Jurkat, Clone E6-1 (cell line): Measurements from ENCODE around the gene CAPN10. TPM values are rescaled to one million over a fixed set of nuclear protein-coding genes. Genes with fewer than 3 reads are reported as not detected.
"Not testable (repeated sequence)": the region's sequence is repeated elsewhere in the genome, so short reads cannot be mapped to it uniquely, and the experiment has no call there.

Experiments used
- DNase-seq: peaks from one replicate; pipeline ENCODE4 v3.0.0-alpha.2; 2011; ENCODE audit warnings: low read depth, low spot score
- H3K4me3 ChIP-seq: 2 replicates; pipeline ENCODE4 v1.5.1; 2011; ENCODE audit warnings: mild to moderate bottlenecking, low read length, control low read depth, moderate library complexity
- polyA plus RNA-seq: library from polyadenylated mRNA; unstranded; fragments of >200 nt; gene quantifications from one replicate; pipeline ENCODE4 v1.2.1, GENCODE V29; 2012; ENCODE audit warnings: missing spikeins; ENCODE audit not compliant: insufficient read length, insufficient read depth

CAPN10 gene, protein sequence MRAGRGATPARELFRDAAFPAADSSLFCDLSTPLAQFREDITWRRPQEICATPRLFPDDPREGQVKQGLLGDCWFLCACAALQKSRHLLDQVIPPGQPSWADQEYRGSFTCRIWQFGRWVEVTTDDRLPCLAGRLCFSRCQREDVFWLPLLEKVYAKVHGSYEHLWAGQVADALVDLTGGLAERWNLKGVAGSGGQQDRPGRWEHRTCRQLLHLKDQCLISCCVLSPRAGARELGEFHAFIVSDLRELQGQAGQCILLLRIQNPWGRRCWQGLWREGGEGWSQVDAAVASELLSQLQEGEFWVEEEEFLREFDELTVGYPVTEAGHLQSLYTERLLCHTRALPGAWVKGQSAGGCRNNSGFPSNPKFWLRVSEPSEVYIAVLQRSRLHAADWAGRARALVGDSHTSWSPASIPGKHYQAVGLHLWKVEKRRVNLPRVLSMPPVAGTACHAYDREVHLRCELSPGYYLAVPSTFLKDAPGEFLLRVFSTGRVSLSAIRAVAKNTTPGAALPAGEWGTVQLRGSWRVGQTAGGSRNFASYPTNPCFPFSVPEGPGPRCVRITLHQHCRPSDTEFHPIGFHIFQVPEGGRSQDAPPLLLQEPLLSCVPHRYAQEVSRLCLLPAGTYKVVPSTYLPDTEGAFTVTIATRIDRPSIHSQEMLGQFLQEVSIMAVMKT
- polyA plus RNA-seq = 41.3 TPM

DNA sequence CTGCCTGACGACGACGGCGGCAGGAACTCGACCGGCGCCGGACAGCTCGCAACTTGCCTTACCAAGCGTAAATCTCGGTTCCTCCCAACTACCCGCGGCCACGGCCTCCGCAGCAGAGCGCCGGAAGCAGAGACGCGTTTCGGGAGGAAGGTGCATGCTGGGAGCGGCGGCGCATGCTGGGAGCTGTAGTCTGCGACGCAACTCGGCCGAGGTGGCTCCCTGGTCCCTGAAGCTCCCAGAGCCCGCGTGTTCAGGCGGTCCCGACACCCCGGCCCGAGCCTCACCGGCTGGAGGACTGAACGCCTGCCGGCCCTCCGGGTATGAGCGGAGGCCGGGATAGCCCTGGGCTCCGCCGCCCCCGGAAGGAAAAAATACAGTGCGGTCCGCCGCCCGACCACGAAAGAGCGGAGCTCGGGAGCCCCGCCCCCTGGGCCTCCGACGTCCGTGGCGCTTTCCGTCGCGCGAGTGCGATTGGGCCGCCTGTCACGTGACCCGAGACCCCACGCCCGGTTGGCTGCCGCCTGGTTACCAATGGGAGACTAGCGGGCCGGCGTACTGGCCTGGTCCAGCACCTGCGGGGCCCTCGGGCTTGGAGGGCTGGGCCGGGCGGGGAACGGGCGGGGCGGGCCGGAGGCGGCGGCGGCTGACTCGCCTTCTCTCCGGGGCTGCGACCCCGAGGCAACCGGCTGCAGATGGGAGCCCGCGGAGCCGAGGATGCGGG lies at the start of gene CAPN10:
Gene CAPN10, plus strand, starts transcription at position 537 of the 721 bp plus-strand sequence. Its CDS starts 178 bp downstream, at position 715.
- DNase-seq = peak; percentile 85
- H3K4me3 ChIP-seq = peak within 1 kb of the TSS; percentile 97

DNA sequence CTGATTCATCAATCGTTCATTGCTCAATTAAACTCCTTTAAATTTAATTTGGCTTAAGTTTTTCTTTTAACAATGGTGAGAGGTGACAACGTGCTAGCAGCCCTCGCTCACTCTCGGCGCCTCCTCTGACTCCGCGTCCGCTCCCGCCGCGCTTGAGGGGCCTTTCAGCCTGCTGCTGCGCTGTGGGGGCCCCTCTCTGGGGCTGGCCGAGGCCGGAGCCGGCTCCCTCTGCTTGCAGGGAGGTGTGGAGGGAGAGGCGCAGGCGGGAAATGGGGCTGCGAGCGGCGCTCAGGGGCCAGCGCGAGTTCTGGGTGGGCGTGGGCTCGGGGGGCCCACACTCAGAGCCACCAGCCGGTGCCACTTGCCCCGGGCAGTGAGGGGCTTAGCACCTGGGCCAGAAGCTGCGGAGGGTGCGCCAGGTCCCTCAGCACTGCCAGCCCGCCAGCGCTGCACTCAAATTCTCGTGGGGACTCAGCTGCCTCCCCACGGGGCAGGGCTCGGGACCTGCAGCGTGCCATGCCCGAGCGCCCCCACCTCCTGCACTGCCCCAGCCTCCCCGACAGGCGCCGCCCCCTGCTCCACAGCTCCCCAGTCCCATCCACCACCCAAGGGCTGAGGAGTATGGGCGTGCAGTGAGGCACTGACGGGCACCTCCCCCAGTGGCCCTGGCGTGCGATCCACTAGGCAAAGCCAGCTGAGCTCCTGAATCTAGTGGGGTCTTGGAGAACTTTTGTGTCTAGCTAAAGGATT lies 48.3 kb upstream of the CAPN10 start:
- no peak for DNase-seq

DNA sequence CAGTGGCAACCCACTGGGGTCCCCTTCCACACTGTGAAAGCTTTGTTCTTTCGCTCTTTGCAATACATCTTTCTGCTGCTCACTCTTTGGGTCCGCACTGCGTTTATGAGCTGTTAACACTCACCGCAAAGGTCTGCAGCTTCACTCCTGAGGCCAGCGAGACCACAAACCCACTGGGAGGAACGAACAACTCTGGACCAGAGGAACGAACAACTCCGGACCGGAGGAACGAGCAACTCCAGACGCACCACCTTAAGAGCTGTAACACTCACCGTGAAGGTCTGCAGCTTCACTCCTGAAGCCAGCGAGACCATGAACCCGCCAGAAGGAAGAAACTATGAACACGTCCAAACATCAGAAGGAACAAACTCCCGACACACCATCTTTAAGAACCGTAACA lies 47.4 kb upstream of the CAPN10 start:
- H3K4me3 ChIP-seq, DNase-seq: not testable (repeated sequence)

More for the DNA sequence above, 48.3 kb upstream of the CAPN10 start:
- no peak overlapping the region for H3K4me3 ChIP-seq

DNA sequence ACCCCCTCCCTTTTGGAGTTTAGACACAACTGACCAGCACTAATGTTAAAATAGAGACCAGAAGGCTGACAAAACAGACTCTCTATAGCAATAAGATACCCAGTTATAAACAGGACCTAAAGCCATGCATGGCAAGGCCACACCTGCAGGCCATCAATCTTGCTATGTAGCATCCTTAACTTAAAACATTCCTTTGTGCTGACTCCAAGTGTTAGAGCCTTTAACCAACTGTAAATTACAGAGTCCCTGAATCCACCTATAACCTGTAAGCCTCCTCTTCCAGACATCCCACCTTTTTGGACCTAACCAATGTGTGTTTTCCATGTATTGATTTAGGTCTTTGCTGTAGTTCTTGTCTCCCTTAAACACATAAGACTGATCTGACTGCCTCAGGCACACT lies 46.6 kb upstream of the CAPN10 start:
- DNase-seq = no peak

DNA sequence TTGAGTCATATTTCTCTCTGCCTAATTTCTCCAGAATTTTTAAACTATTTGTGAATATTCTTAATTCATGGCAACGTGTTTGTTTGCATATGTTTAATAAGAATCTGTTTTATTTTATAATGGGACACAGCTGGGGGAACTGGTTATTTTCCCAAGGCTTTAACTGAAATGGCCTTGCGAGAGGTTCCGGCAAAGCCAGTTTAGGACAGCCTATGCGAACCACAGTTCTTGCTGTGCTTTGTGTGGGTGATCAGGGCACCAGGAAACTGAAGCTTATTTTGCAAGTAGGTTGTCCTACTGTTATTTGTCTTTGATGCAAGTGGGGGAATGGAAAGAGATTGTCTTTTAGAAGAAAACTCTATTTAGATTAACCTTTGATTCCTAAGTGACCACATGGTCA lies 35.2 kb upstream of the CAPN10 start:
- no peak overlapping the region for H3K4me3 ChIP-seq
- DNase-seq = no peak

More for the DNA sequence above, 46.6 kb upstream of the CAPN10 start:
- H3K4me3 ChIP-seq = no peak overlapping the region

DNA sequence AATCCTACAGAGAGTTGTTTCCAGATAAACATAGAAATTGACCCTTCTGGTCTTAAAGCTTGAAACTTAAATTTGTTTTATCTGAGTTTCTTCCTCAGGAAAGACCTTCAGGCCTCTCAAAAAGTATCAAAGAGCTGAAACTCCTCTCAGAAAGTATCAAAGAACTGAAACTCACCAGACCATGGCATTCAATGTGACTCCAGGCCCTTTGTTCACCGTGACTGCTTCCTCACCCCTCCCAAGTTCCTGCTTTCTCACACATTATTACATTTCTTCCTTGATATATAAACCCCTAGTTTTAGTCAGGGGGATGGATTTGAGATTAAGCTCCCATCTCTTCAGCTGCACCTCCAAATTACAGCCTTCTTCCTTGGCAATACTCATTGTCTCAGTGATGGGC lies 34.7 kb upstream of the CAPN10 start:
- DNase-seq = no peak

DNA sequence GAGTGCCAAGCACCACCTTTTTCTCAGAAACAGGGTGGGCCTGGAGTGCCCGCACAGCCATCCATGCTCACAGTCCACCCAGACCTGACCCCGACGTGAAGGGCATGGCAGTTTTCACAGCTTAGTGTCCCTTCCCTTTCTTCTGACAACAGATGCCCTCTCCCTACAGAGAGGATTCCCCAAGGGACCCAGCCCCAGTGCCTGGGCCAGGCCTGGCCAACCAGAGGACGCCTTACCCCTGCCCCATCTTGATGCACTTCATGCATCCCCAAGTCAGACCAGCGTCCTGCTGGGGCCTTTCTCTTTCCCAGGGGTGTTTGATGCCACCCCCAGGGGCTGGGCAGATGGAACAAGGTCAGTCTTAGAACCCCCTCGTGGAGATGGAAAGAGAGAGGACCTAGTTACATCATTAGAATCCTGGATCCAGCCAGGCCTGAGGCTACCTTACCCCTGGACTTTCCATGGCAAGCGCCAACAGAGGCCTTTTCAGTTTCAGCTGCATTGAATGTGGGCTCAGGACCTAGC lies 32.5 kb upstream of the CAPN10 start:
- DNase-seq = no peak
- H3K4me3 ChIP-seq = no peak overlapping the region

More for the DNA sequence above, 34.7 kb upstream of the CAPN10 start:
- no peak overlapping the region for H3K4me3 ChIP-seq

DNA sequence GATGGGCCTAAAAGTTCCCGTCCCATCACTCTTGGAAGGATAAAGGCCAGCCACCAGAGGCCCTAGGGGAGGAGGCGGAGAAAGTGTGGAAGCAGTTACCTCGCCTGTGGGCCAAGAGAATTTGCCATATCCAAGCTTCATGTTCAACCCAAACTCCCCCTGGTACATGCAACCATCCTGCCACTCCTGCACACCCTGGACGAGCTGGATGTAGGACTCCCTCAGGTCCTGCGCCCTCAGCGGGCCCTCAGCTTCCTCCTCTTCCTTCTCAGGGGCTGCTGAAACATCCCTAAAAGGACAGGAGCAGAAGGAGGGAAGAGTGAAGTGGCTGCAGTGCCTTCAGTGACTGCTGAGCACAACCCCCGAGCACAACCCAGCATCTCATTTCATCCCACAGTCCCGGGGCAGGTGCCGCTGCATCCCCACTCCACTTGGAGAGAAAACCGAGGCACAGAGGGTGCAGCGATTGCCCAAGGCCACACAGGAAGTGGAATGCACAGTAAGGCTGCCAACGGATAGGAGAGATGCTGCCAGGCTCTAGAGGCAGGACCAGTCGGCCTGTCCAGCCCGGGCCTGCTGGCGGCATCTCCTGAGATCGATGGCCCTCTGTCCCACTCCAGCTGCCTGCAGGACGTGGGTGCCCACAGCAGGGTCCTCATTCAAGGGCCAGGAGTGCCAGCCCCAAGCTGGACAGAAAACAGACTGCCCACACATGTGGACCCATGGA lies 31.6 kb upstream of the CAPN10 start:
- no peak overlapping the region for H3K4me3 ChIP-seq
- no peak for DNase-seq

DNA sequence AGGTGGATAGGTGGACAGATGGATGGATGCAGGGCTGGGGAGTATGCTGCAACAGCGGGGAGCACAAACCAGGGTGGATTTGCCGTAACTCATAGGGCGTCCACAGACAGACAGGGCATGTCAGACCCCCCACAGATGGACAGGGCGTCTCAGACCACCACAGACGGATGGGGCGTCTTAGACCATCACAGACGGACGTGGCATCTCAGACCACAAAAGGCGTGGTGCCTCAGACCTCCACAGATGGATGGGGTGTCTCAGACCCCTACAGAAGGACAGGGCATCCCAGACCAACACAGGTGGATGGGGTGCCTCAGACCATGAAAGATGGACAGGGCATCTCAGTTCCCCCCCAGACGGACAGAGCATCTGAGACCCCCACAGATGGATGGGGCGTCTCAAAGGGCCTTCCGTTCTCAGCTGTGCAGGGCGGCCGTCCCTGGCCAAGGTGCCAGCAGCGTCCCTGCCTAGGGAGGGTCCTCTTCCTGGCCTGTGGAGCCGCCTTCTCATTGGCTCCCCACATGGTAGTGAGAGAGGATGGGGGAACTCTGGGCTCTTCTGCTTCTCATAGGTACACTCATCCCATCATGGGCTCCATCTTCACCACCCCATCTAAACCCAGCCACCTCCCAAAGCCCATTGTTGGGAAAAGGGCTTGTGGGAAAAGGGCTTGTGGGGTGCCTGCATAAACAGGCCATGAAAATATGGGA lies 30.8 kb upstream of the CAPN10 start:
- no peak overlapping the region for H3K4me3 ChIP-seq
- no peak for DNase-seq

DNA sequence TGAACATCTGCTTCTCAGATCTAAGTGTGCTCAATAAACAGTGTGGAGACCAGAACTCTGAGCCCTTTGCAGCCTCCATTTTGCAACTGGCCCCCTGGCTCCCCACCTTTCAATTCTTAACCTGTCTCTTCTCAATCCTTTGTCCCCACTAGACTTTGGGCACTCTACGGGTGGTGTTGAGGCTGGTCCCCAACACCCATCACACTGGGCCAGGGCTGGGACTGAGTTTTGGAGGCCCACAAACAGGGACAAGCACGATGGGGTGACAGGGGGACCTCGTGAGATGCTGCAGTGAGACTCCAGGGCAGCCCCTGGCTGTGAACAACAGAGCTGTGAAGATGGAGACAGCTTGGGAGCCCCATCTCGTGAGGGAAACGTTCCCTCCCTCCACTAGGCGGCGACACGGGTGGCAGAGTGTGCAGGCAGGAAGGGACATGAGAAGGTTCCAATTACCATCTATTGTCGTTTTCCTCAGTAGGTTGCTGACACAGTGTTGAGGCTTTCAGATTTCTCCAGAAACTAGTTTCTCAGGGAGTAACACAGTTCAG lies 29.9 kb upstream of the CAPN10 start:
- peak; percentile 58 for DNase-seq
- H3K4me3 ChIP-seq = no peak overlapping the region

DNA sequence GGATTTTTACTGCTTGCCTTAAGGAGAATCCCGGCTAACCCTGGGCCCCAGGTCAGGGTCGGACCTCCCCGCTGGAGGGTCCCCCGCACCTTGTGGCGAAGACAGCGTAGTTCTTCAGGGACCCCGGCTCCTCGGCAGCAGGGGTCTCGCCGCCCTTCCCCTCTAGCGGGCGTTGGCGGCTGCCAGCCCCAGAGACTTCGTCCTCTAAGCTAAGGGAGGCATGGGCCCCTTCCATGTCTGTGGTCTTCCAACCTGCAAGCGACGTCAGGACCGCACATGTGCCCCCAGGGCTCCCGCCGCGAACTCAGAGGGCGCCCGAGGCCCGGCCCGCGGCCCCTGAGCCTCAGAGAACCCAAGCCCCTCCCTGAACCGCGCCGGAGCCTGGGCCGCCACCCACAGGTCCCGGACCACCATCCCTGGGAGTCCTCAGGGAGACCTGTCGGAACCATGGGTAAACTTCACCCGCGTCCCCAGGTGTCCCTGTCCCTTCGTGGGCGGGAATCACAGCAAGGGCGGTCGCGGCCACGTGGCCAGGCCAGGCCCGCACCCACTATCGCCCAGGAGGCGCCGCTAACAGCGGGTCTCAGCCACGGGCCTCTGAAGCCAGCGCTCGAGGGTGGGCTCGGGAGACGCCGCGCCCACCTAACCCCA lies 29.3 kb upstream of the CAPN10 start:
- H3K4me3 ChIP-seq = no peak overlapping the region
- no peak for DNase-seq

DNA sequence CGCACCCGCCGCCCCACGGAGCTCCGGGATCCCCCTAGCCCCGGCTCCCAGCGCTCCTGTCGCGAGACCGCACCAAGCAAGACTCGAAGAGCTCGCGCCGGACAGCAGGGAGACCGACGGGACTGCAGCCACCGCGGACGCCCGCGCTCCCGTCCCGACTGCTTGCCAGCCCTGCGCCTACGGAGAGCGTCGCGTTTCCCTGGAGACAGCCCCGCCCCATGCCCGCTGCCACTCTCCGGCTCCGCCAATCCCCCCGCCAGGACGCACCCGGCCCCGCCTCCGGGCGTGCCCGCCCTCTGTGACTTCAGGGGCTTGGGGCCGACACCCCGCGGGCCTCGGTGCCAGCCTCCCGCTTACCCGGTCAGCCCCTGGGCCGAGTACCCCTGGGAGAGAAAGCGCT lies 28.7 kb upstream of the CAPN10 start, which contains the start of gene ANKMY1:
Gene ANKMY1, minus strand, starts transcription at position 181 of the 400 bp plus-strand sequence. CDS start 653 bp downstream, outside the sequence.
- DNase-seq = no peak
- H3K4me3 ChIP-seq = no peak within 1 kb of the TSS

DNA sequence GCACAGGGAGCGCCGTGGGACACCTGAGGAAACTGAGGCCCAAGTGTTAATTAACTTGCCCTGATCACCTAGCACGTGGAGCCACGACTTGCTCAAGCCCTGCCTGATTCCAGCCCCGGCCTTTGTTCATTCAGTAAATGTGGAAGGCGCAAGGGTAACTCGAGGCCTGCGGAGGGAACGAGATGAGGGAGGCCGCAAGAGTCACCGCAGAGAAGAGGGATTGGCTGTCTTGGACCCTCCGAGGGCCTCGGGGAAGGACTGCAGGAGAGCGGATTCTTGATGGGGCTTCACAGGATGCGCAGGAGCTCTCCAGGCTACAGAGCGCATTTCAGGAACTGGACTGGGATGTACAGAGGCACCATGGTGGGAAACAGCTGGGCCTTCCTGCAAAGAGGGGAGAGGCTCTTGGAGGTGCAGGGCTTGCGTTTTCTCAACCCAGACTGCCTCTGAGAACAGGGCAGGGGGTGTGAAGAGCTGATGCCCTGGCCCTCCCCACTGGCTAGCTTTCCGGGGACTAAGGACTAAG lies 28.2 kb upstream of the CAPN10 start:
- no peak for DNase-seq
- H3K4me3 ChIP-seq = no peak overlapping the region

DNA sequence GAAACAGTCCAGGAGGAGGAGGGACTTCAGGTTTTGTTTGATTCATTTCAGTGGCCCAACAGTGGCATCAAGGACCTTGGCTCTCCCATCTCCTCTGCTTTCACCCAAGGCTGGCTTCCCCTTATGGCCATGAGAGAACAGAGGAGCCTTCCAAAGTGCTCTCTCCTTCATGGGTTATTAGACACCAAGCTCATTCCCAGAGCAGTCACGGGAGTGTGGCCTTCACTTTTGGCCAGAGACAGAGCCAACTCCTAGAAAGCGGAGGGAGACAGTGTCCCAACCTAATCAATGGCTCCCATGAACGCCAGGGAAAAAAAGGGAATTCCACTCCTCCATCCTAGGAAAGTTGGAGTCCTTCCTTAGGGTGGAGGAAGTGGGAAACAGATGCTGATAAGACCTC lies 27.2 kb upstream of the CAPN10 start:
- DNase-seq = no peak
- peak overlapping the region; percentile 63 for H3K4me3 ChIP-seq

DNA sequence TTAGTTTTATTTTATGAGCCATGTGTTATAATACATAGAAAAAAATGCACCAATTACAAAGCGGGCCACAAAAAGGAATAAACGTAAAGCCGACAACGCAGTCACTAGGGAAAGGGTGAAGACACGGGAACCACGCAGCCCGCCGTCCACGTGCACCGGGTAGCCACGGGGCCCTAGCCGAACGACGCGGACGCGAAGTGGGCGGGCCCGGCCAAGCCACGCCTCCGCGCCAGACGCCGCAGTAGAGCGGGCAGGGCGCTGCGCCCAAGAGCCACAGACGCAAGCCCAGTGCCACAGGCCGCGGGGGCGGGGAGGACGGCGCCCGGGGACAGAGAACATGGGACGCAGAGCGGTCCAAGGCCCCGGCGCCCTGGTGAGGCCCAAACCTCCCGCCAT lies 26.5 kb upstream of the CAPN10 start, which contains the start of gene DUSP28:
Gene DUSP28, plus strand, starts transcription at position 274 of the 396 bp plus-strand sequence. CDS start 328 bp downstream, outside the sequence.
- H3K4me3 ChIP-seq = peak within 1 kb of the TSS; percentile 82
- DNase-seq = peak; percentile 75
